ENCODE data around the gene RXRB.

DNA sequence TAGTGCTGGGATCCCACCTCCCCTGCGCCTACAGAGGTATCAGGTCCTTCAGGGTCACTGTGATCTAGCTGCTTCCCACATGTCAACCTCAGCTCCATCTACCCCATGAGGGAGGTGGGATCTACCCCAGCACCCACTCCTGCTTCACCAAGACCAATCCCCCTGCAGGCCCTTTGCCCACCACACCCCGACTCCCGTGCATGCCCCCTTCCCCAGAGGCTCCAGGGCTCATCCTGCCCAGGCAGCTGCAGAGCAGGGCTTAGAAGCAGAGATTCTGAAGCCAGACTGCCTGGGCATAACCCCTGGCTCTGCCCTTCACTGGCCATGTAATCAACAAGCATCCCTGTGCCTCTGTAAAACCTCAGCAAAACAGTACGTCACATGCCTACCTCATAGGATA, 25.7 kb downstream of the RXRB start:
- TF ChIP-seq, protein P1, sequence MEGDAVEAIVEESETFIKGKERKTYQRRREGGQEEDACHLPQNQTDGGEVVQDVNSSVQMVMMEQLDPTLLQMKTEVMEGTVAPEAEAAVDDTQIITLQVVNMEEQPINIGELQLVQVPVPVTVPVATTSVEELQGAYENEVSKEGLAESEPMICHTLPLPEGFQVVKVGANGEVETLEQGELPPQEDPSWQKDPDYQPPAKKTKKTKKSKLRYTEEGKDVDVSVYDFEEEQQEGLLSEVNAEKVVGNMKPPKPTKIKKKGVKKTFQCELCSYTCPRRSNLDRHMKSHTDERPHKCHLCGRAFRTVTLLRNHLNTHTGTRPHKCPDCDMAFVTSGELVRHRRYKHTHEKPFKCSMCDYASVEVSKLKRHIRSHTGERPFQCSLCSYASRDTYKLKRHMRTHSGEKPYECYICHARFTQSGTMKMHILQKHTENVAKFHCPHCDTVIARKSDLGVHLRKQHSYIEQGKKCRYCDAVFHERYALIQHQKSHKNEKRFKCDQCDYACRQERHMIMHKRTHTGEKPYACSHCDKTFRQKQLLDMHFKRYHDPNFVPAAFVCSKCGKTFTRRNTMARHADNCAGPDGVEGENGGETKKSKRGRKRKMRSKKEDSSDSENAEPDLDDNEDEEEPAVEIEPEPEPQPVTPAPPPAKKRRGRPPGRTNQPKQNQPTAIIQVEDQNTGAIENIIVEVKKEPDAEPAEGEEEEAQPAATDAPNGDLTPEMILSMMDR (IDR thresholded peaks at IDR 0.05) = no peak
- no peak for TF ChIP-seq POLR2A (IDR thresholded peaks at IDR 0.05)

Measured in uterus (tissue), 2 donors.